Measurements from ENCODE around the gene FARS2.

GRCh38 chr6:5290500-5290899 lies 29.2 kb downstream of the FARS2 start:
- TF ChIP-seq CTCF (IDR thresholded peaks at IDR 0.05) (no peak), POLR2A (IDR thresholded peaks at IDR 0.05) (no peak), EP300 (IDR thresholded peaks at IDR 0.05) (no peak)
